NOMO-1 treated with dmso at 0.1 percent for 144 hours (cell line): ENCODE data around the gene MGAT4B.
"Not testable (repeated sequence)": the region's sequence is repeated elsewhere in the genome, so short reads cannot be mapped to it uniquely, and the experiment has no call there.

Experiments used
- DNase-seq: peaks from one replicate; lab custom pipeline; 2025; ENCODE audit not compliant: unreplicated experiment; lab: John Stamatoyannopoulos, UW

MGAT4B gene

DNA sequence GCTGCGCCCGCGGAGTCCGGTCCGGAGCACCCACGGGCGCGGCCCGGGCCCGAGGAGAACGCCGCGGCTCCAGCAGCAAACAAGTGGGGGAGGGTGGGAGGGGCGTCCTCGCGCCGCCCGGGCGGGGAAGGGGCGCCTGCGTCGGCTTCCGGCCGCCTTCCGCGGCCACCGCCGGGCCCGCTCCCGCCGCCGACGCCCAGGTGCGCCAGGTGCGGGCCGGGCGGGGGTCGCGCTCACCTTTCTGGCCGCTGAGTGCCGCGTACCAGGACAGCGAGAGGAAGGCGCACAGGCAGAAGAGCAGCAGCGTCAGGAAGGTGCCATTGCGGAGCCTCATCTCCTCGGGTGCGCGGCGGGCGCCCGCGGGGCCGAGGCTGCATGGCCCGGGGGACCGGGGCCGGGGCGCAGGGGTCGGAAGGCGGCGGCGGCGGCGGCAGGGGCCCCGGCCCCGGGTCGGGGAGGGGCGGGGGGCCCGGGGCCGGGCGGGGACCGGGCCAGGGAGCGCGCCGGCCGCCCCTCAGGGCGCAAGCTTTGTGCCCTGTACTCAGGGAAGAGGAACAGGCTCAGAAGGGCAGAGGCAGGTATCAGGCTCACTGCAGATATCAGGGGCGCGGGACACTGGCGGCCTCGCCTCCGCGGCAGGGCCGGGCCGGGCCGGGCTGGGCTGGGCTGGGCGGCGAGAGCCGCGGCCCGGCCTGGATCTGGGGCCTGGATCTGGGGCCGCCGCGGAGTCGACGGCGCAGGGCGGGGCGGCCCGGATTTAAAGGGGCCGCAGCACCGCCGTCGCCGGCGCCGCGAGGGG, at the start of gene MGAT4B:
MGAT4B (minus strand) TSS at position 617 of the 799 bp plus-strand sequence; CDS start at position 334, 283 bp downstream.
- peak; percentile 52 for DNase-seq

DNA sequence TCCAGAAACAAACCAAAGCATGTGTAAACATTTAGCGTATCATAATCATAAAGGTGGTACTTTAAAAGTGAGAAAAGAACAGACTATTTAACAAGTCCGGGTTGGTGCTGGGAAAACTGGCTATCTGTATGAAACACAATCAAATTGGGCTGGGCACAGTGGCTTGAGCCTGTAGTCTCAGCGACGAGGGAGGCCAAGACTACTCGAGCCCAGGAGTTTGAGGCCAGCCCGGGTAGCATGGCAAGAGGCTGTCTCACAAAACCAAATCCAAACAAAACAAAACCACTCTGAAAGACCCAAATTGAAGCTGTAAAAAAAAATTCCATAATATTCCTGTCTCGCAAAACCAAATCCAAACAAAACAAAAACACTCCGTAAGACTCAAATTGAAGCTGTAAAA, 47.7 kb upstream of the MGAT4B start:
- no peak for DNase-seq

DNA sequence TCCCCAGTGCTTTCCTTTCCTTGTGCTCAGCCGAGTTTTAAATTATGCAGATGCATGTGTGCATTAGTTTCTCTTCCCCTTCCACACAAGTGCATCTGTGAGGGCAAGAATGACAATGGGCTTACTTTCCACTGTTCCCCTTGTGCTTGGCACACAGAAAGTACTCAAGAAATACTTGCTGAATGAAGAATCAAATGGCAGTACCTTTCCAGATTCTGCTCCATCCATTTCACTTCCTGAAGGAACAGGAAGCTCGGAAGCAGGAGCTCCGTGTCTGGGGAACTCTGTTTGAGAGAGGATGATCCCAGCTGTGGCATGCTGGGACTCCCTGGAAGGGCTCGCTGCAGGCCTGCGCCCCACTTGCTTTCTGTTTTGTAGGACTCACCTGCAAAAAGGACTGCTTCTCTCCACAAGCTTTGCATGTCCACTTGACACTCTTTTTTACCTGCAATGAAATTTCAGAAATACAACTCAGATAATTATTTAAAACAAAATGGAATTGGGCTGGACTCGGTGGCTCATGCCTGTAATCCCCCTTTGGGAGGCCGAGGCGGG, 46.4 kb upstream of the MGAT4B start:
- peak; percentile 18 for DNase-seq

DNA sequence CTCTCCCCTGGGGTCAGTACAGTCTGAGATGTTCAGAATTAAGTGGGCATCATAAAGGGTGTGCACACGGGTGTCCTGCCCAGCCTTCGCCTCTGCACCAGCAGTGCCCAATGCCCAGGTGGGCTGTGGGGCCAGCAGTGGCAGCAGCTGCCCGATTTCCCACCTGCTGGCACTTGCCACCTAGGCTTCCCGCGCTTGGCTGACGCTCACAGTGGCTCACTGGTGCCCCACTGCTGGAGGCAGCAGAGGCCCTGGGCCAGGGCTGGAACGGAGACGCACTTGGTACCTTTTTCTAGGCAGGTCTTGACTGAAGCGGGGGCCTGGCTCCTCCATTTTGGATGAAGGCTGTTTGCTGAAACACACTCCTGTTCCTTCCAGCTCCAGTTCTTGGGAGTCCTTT, 35.0 kb upstream of the MGAT4B start:
- no peak for DNase-seq

GRCh38 chr5:179840766-179841165, 34.1 kb upstream of the MGAT4B start:
- DNase-seq = no peak

GRCh38 chr5:179840321-179840720, 33.7 kb upstream of the MGAT4B start:
- DNase-seq = no peak

GRCh38 chr5:179839328-179840256, 32.9 kb upstream of the MGAT4B start:
- no peak for DNase-seq

GRCh38 chr5:179837076-179838011, 30.7 kb upstream of the MGAT4B start:
- DNase-seq = no peak

- DNase-seq = no peak
Observed at GRCh38 chr5:179836225-179837019, 29.8 kb upstream of the MGAT4B start.

DNA sequence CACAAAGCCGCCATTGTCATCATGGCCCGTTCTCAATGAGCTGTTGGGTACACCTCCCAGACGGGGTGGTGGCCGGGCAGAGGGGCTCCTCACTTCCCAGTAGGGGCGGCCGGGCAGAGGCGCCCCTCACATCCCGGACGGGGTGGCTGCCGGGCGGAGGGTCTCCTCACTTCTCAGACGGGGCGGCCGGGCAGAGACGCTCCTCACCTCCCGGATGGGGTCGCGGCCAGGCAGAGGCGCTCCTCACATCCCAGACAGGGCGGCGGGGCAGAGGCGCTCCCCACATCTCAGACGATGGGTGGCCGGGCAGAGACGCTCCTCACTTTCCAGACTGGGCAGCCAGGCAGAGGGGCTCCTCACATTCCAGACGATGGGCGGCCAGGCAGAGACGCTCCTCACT, 28.2 kb upstream of the MGAT4B start:
- not testable (repeated sequence) for DNase-seq

DNA sequence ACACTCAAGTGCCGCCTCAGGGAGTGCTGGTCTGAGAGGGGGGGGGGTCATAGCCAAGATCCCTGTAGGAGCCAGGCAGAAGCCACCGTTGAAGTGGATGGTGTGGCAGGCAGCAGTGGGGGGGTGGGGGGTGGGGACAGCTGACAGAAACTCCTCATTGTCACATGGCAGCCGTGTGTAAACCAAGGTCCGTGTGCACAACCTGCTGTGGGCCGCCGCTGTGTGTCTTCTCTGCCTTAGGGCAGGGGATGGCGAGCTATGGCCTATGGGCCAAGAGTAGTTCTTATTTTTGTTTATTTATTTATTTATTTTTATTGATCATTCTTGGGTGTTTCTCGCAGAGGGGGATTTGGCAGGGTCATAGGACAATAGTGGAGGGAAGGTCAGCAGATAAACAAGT, 27.5 kb upstream of the MGAT4B start:
- no peak for DNase-seq

GRCh38 chr5:179833709-179834070, 27.0 kb upstream of the MGAT4B start:
- no peak for DNase-seq

- no peak for DNase-seq
Observed at GRCh38 chr5:179833056-179833708, 26.5 kb upstream of the MGAT4B start.

GRCh38 chr5:179832039-179832745, 25.5 kb upstream of the MGAT4B start:
- no peak for DNase-seq

GRCh38 chr5:179830818-179831468, 24.3 kb upstream of the MGAT4B start:
- DNase-seq = no peak

DNA sequence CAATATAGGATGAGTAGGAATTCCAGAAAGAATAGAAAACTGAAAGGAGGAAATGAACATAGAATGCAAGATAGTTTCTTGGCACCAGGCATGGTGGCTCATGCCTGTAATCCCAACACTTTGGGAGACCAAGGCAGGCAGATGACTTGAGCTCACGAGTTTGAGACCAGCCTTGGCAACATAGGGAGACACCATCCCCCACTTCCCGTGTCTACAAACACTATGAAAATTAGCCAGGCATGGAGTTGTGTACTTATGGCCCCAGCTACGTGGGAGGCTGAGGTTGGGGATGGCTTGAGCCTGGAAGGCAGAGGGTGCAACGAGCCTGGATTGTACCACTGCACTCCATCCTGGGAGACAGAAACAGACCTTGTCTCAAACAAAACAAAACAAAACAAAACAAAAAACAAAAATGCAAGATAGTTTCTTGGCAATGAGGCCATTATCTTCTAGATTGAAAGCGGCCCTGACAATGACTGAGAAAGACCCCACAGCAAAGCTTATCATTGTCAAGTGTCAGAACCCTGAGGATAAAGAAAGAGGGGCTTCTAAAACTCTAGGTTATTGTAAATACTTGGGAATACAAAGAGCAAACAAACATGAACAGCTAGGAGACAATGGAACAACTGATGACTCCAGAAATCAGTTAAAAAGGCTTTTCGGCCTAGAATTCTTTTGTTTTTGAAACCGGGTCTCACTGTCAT, 23.2 kb upstream of the MGAT4B start:
- no peak for DNase-seq

DNA sequence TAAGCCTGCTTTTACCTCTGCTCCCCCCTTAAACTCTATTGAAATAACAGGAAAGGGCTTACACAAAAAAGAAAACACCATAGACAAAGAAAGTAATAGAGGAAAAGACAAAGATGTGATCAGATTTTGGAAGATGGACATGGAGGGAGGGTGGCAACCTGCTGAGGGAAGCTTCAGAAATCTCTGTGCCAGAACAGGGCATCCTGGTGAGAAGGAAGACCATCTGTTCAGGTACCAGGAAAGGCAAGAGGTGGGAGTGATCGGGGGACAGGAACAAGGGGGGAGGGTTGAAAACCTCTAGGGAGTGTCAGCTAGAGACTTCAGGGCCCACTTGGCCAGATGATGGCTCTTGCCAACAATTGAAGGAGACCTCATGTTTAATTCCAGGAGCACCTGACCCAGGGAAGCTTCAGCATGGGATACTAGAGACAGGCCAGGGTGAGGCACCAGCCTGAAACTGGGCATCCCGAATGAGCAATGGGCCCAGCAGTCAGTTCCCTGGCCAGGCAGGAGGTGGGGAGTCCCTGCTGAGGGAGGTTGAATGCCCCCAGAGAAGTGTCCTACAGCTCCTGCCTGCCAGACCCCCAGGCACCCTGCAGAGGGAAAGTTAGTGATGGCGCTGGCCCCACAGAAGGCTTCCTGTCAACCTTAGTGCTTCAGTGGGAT, 22.2 kb upstream of the MGAT4B start:
- no peak for DNase-seq
